ENCODE measurements around the gene GZF1. TPM values are rescaled to one million over a fixed set of nuclear protein-coding genes. Genes with fewer than 3 reads are reported as not detected.

Gene GZF1
- total and polyA plus RNA-seq, 2 donors (not counting 1 experiment from before 2014, with no cell fraction given) = 12.5 to 49.0 TPM

DNA sequence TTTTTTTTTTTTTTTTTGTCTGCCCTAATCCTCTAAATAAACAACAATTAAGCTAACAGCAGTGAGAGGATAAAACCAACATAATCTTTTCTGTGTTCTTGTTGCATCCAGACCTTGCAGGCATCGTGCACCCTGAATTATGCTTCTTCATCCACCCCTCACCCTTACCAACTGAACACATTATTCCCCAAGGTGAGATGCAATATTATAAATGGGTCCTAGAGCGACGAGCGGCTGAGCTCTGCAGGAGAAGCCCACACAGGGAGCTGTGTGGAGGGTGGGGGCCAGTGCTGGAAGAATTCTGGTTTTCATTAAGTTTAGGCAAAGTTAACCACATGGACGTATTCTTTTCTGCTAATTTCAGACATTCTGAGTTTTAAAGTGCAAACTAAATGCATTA lies 43.6 kb upstream of the GZF1 start:
- peaks cover 0 to 4% (median 0%) of the 10 kb centered on the region in 3 donors for H3K9me3 ChIP-seq (ENCODE audit: control extremely low read depth in 1 of 3, control insufficient read depth in 2 of 3, insufficient read depth in 1 of 3, low read length in 2 of 3)
- no peaks in the 10 kb centered on the region for H3K79me2 ChIP-seq (ENCODE audit: control insufficient read depth, insufficient read depth, low read length)
- Mint-ChIP-seq H3K9me3 (ENCODE audit: insufficient read depth) (no peaks in the 10 kb centered on the region), H3K4me1 (no peaks in the 10 kb centered on the region), H3K4me3 (no peak overlapping the region), H3K27ac (no peak overlapping the region), H3K27me3 (peaks cover 13% of the 10 kb centered on the region)
- H3K9ac ChIP-seq (ENCODE audit: low read length) = no peak overlapping the region
- H3K4me3 ChIP-seq (ENCODE audit: control extremely low read depth in 1 of 5, extremely low read depth in 1 of 5, insufficient read depth in 1 of 5, low read depth in 2 of 5, low read length in 4 of 5) = no peak overlapping the region
- CTCF ChIA-PET = no interaction called here
- H4K20me1 ChIP-seq (ENCODE audit: control insufficient read depth, insufficient read depth, low read length, poor library complexity, severe bottlenecking) = no peaks in the 10 kb centered on the region
- no peak overlapping the region for H2AFZ ChIP-seq (ENCODE audit: insufficient read depth, low read depth, low read length, poor library complexity, severe bottlenecking)
- no peak for ATAC-seq (ENCODE audit: low read depth)
- H3K27me3 ChIP-seq (replicated peaks in 1 of 4; ENCODE audit: control extremely low read depth in 1 of 4, control insufficient read depth in 3 of 4, insufficient read depth in 4 of 4, low read length in 3 of 4) = no peaks in the 10 kb centered on the region
- intact Hi-C loops (cut with micrococcal nuclease) = no loop called here
- H3K36me3 ChIP-seq (replicated peaks in 1 of 2; ENCODE audit: control extremely low read depth in 1 of 2, control insufficient read depth in 1 of 2, extremely low read depth in 1 of 2, insufficient read depth in 2 of 2, low read length in 1 of 2) = no peaks in the 10 kb centered on the region
- TF ChIP-seq EZH2 (IDR thresholded peaks at IDR 0.05; ENCODE audit: borderline replicate concordance, insufficient read depth, low read depth, low read length, poor library complexity, severe bottlenecking) = no peak
- TF ChIP-seq, protein P1, sequence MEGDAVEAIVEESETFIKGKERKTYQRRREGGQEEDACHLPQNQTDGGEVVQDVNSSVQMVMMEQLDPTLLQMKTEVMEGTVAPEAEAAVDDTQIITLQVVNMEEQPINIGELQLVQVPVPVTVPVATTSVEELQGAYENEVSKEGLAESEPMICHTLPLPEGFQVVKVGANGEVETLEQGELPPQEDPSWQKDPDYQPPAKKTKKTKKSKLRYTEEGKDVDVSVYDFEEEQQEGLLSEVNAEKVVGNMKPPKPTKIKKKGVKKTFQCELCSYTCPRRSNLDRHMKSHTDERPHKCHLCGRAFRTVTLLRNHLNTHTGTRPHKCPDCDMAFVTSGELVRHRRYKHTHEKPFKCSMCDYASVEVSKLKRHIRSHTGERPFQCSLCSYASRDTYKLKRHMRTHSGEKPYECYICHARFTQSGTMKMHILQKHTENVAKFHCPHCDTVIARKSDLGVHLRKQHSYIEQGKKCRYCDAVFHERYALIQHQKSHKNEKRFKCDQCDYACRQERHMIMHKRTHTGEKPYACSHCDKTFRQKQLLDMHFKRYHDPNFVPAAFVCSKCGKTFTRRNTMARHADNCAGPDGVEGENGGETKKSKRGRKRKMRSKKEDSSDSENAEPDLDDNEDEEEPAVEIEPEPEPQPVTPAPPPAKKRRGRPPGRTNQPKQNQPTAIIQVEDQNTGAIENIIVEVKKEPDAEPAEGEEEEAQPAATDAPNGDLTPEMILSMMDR (IDR thresholded peaks at IDR 0.05) = no peak
- H3K27ac ChIP-seq (ENCODE audit: low read length in 2 of 2) = no peak overlapping the region
- no peaks in the 10 kb centered on the region for H3K4me1 ChIP-seq (ENCODE audit: control insufficient read depth in 2 of 2, insufficient read depth in 2 of 2, low read length in 2 of 2)
- DNase-seq = no peak
- POLR2A ChIA-PET = no interaction called here
- WGBS (ENCODE audit: insufficient coverage) = no CpG with 5 or more reads among the region's 5 CpGs
- H3K4me2 ChIP-seq (replicated peaks; ENCODE audit: low read depth, low read length, poor library complexity, severe bottlenecking) = no peak overlapping the region

DNA sequence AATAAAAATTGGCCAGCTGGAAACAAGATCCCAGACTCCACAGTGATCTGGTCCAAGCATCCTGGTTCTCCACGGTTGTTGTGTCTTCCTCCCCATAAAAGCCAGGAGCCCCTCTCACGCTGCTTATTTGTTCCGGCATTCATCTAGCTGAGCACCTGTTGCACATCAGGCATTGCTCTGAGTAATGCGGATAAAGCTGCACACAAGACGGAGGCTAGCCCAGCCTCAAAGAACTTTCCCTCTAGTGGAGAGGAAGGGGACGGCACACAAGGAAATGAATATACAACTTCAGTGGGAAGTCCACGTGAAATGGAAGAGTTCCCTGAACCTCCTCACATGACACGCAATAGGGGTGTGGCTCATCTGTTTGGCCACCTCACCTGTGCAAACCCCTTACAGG lies 41.7 kb upstream of the GZF1 start:
- Histone ChIP-seq H2AFZ (ENCODE audit: insufficient read depth, low read depth, low read length, poor library complexity, severe bottlenecking) (no peak overlapping the region), H3K36me3 (replicated peaks in 1 of 2; ENCODE audit: control extremely low read depth in 1 of 2, control insufficient read depth in 1 of 2, extremely low read depth in 1 of 2, insufficient read depth in 2 of 2, low read length in 1 of 2) (no peaks in the 10 kb centered on the region), H3K79me2 (ENCODE audit: control insufficient read depth, insufficient read depth, low read length) (no peaks in the 10 kb centered on the region), H4K20me1 (ENCODE audit: control insufficient read depth, insufficient read depth, low read length, poor library complexity, severe bottlenecking) (no peaks in the 10 kb centered on the region), H3K4me2 (replicated peaks; ENCODE audit: low read depth, low read length, poor library complexity, severe bottlenecking) (no peak overlapping the region), H3K4me1 (ENCODE audit: control insufficient read depth in 2 of 2, insufficient read depth in 2 of 2, low read length in 2 of 2) (no peaks in the 10 kb centered on the region), H3K27me3 (replicated peaks in 1 of 4; ENCODE audit: control extremely low read depth in 1 of 4, control insufficient read depth in 3 of 4, insufficient read depth in 4 of 4, low read length in 3 of 4) (no peaks in the 10 kb centered on the region), H3K9me3 (ENCODE audit: control extremely low read depth in 1 of 3, control insufficient read depth in 2 of 3, insufficient read depth in 1 of 3, low read length in 2 of 3) (peaks cover 0 to 4% (median 0%) of the 10 kb centered on the region in 3 donors), H3K4me3 (ENCODE audit: control extremely low read depth in 1 of 5, extremely low read depth in 1 of 5, insufficient read depth in 1 of 5, low read depth in 2 of 5, low read length in 4 of 5) (no peak overlapping the region), H3K27ac (ENCODE audit: low read length in 2 of 2) (no peak overlapping the region), H3K9ac (ENCODE audit: low read length) (no peak overlapping the region)
- Mint-ChIP-seq H3K4me3 (no peak overlapping the region), H3K4me1 (no peaks in the 10 kb centered on the region), H3K9me3 (ENCODE audit: insufficient read depth) (no peaks in the 10 kb centered on the region), H3K27me3 (peaks cover 13% of the 10 kb centered on the region), H3K27ac (no peak overlapping the region)
- DNase-seq (no peak), ATAC-seq (ENCODE audit: low read depth) (no peak)
- ChIA-PET POLR2A (no interaction called here), CTCF (no interaction called here)
- intact Hi-C loops (cut with micrococcal nuclease) = no loop called here
- 95% methylated on average over 5 of the region's 8 CpGs for WGBS (ENCODE audit: insufficient coverage)
- TF ChIP-seq, protein P1 (IDR thresholded peaks at IDR 0.05) = peak; percentile 16
- TF ChIP-seq EZH2 (IDR thresholded peaks at IDR 0.05; ENCODE audit: borderline replicate concordance, insufficient read depth, low read depth, low read length, poor library complexity, severe bottlenecking) = no peak
